Hepatic stellate cell (primary cell): ENCODE measurements around the gene GPR34.

Experiments used
- DNase-seq: peaks from one replicate; pipeline ENCODE4 v3.0.0; 2011; ENCODE audit warnings: low spot score

GPR34 gene

DNA sequence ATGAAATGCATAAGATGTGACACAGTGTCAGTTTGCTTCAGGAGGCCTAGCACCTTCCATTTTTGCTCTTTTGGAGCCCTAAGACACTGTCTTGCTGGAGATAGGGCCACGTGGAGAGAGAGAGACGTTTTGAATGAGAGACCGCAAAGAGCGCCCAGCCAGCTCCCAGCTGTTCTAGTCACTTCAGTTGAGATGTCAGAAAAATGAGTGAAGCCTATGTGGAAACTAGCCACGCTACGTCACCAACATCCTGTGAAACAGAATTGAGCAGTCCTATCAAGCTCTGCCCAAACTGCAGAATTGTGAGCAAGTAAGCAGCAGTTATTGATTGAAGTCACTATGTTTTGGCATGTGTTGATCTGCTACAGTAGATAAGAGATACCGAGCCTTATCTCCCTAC, 48.3 kb downstream of the GPR34 start:
- DNase-seq = no peak

DNA sequence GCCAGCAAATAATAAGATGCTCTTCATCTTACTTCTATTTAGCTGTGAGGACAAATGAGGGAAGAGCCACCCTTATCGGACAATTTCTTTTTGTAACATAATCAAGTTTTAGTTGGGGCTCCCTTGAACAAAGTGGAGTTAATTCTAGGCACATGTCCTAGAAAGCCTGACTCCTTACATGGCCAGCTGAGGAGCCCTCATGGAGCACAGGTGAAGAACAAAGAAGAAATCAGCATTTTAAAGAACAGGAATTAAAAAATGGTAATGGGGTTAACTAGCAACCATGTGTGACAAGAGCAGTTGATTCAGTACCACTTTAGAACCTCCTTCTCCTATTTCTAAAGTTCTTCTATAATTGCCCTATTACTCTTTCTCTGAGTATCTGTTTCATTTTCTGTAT, 51.1 kb downstream of the GPR34 start:
- DNase-seq = no peak
